CD4-positive, alpha-beta T cell (primary cell): ENCODE measurements around the gene RNF213. TPM values are rescaled to one million over a fixed set of nuclear protein-coding genes. Genes with fewer than 3 reads are reported as not detected.
A peak's percentile ranks its signal among the peaks of the same experiment; 100 is the strongest.

ENCODE experiments used
- ATAC-seq: fragments of 200-7000 bp; cut with Tn5 transposase; one replicate; pipeline ENCODE4 v1.10.0; 2022; ENCODE audit warnings: mild to moderate bottlenecking; ENCODE audit not compliant: poor library complexity
- CTCF ChIA-PET: fragments of 350-600 bp; sonication (Branson Sonifier 250); formaldehyde crosslinking; loops from one replicate; lab custom pipeline; 2021; ENCODE audit warnings: antibody characterized with exemption, inconsistent platforms; lab: Charles Lee
- POLR2A ChIA-PET: fragments of 350-600 bp; sonication (Branson Sonifier 250); formaldehyde crosslinking; loops from one replicate; lab custom pipeline; 2021; ENCODE audit warnings: antibody characterized with exemption, inconsistent platforms; lab: Charles Lee
- DNase-seq, 14 experiments: peaks; one replicate each; pipeline ENCODE4 v3.0.0-alpha.2; 2013 to 2020; ENCODE audit warnings: mixed read lengths in 2 of 14
- H3K27ac ChIP-seq, 2 donors: one replicate each; pipeline versions ENCODE4 v1.5.1 to v1.7.0; 2013; ENCODE audit warnings: low read length in 2 of 2, low read depth in 1 of 2, mild to moderate bottlenecking in 1 of 2
- H3K27me3 ChIP-seq, 2 experiments: 1 replicate in 1 of 2; 2 replicates in 1 of 2; pipeline versions ENCODE4 v1.6.1 to v1.7.0; 2013; ENCODE audit warnings: low read length in 2 of 2, control low read depth in 1 of 2, mild to moderate bottlenecking in 1 of 2, moderate library complexity in 1 of 2; ENCODE audit not compliant: insufficient read depth in 2 of 2, control insufficient read depth in 1 of 2
- H3K36me3 ChIP-seq: one replicate; pipeline ENCODE4 v1.6.1; 2013; ENCODE audit warnings: low read length, control low read depth; ENCODE audit not compliant: insufficient read depth
- H3K4me1 ChIP-seq: one replicate; pipeline ENCODE4 v1.6.1; 2013; ENCODE audit warnings: low read length, control low read depth; ENCODE audit not compliant: insufficient read depth
- H3K4me3 ChIP-seq: one replicate; pipeline ENCODE4 v1.5.1; 2013; ENCODE audit warnings: mild to moderate bottlenecking, low read length, moderate library complexity
- H3K9me3 ChIP-seq, 2 experiments: 1 replicate in 1 of 2; 2 replicates in 1 of 2; pipeline versions ENCODE4 v1.6.1 to v1.7.0; 2013; ENCODE audit warnings: low read length in 2 of 2, mild to moderate bottlenecking in 2 of 2, control low read depth in 1 of 2, moderate library complexity in 1 of 2; ENCODE audit not compliant: control insufficient read depth in 1 of 2, insufficient read depth in 1 of 2
- H3K27ac Mint-ChIP-seq: one replicate; pipeline ENCODE4 v1.8.0; 2020; ENCODE audit warnings: mixed read lengths
- H3K27me3 Mint-ChIP-seq: one replicate; pipeline ENCODE4 v1.8.0; 2021; ENCODE audit warnings: mixed read lengths
- H3K36me3 Mint-ChIP-seq: one replicate; pipeline ENCODE4 v1.8.0; 2021; ENCODE audit warnings: low read depth, mixed read lengths
- H3K4me1 Mint-ChIP-seq: one replicate; pipeline ENCODE4 v1.8.0; 2021; ENCODE audit warnings: low read depth, mixed read lengths
- H3K4me3 Mint-ChIP-seq: one replicate; pipeline ENCODE4 v1.8.0; 2020; ENCODE audit warnings: mild to moderate bottlenecking, mixed read lengths
- H3K9me3 Mint-ChIP-seq: one replicate; pipeline ENCODE4 v1.8.0; 2020; ENCODE audit warnings: mixed read lengths
- intact Hi-C, 2 experiments: fragments of 100-400 bp; cut with DNase I in 1 of 2; cut with micrococcal nuclease in 1 of 2; formaldehyde crosslinking; loops; one replicate each; pipeline versions ENCODE4 v1.15.1 to v1.9.0; 2023 to 2025; cut with DNase I, micrococcal nuclease
- total RNA-seq, 174 experiments: library from RNA in 2 of 174; stranded (reverse) in 2 of 174; gene quantifications; one replicate each; pipeline ENCODE4 v1.2.3 and lab custom pipeline; 2021 to 2026
- TF ChIP-seq, protein P1 (sequence below): fragments of 200-600 bp; IDR thresholded peaks from one replicate; pipeline ENCODE4 v1.8.0; 2022; ENCODE audit warnings: antibody characterized with exemption, mild to moderate bottlenecking

RNF213 gene
- total RNA-seq, 2 experiments from 2014 or later, result 290 to 312 TPM

DNA sequence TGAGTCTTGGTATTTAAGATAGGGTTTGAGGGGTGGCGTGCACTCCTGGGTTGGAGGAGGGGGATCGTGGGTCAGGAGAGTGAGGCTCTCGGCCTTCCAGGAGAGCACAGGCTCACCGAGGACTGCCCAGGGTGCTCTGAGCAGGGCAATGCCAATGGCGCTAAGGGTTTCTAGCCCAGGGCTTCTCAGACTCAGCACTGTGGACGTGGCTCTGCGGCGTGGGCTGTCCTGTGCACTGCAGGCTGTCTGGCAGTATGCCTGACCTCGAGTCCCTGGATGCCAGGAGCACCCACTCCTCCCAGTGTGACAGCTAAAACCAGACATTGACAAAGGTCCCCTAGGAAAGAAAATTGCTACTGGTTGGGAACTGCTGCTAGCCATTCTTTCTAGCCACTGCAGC lies 117.1 kb downstream of the RNF213 start:
- ChIA-PET CTCF (no interaction called here), POLR2A (no interaction called here)
- Histone ChIP-seq H3K27ac (no peak overlapping the region), H3K27me3 (no peaks in the 10 kb centered on the region), H3K4me3 (no peak overlapping the region), H3K36me3 (peaks cover 99% of the 10 kb centered on the region), H3K4me1 (no peaks in the 10 kb centered on the region), H3K9me3 (no peaks in the 10 kb centered on the region)
- DNase-seq (peak in 2 of 14 experiments; percentile 11 to 29), ATAC-seq (no peak)
- Mint-ChIP-seq H3K4me1 (no peaks in the 10 kb centered on the region), H3K9me3 (no peaks in the 10 kb centered on the region), H3K27ac (no peak overlapping the region), H3K27me3 (no peaks in the 10 kb centered on the region), H3K36me3 (peaks cover 97% of the 10 kb centered on the region), H3K4me3 (no peak overlapping the region)
- intact Hi-C loops, result loop anchor here in 1 of 2 experiments (5.0 kb wide), 1 partner anchor 80 kb away; no protein-coding TSS in a partner anchor
- TF ChIP-seq, protein P1, sequence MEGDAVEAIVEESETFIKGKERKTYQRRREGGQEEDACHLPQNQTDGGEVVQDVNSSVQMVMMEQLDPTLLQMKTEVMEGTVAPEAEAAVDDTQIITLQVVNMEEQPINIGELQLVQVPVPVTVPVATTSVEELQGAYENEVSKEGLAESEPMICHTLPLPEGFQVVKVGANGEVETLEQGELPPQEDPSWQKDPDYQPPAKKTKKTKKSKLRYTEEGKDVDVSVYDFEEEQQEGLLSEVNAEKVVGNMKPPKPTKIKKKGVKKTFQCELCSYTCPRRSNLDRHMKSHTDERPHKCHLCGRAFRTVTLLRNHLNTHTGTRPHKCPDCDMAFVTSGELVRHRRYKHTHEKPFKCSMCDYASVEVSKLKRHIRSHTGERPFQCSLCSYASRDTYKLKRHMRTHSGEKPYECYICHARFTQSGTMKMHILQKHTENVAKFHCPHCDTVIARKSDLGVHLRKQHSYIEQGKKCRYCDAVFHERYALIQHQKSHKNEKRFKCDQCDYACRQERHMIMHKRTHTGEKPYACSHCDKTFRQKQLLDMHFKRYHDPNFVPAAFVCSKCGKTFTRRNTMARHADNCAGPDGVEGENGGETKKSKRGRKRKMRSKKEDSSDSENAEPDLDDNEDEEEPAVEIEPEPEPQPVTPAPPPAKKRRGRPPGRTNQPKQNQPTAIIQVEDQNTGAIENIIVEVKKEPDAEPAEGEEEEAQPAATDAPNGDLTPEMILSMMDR, result no peak

DNA sequence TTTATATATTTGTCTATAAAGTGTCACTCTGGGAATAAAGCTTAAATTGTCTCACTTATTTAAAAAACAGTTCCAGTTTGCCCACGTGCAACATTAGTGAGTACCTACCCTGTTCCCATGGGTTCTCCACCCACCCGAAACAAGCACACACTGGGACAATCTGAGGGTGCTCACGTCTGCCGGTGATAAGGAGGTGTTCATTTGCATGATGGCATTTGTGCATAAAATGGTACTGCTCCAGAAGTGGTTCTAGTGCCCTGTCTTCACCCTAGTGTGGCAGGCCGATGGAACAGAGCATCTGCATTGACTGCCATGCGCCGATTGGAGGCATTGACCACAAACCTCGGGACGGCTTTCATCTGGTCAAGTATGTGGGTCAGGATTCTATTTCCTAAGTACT lies 118.7 kb downstream of the RNF213 start:
- POLR2A ChIA-PET, result no interaction called here
- Mint-ChIP-seq H3K27me3 (no peaks in the 10 kb centered on the region), H3K27ac (no peak overlapping the region), H3K36me3 (peaks cover 100% of the 10 kb centered on the region), H3K9me3 (no peaks in the 10 kb centered on the region), H3K4me3 (no peak overlapping the region), H3K4me1 (no peaks in the 10 kb centered on the region)
- CTCF ChIA-PET, result no interaction called here
- intact Hi-C loops, result loop anchor here in 1 of 2 experiments (5.0 kb wide), 1 partner anchor 82 kb away; no protein-coding TSS in a partner anchor
- no peaks in the 10 kb centered on the region for H3K27me3 ChIP-seq
- TF ChIP-seq, protein P1, result no peak
- no peak overlapping the region for H3K27ac ChIP-seq
- no peaks in the 10 kb centered on the region for H3K4me1 ChIP-seq
- ATAC-seq (no peak), DNase-seq (peak in 1 of 14 experiments; percentile 9)
- no peak overlapping the region for H3K4me3 ChIP-seq
- no peaks in the 10 kb centered on the region for H3K9me3 ChIP-seq
- H3K36me3 ChIP-seq, result peaks cover 100% of the 10 kb centered on the region

DNA sequence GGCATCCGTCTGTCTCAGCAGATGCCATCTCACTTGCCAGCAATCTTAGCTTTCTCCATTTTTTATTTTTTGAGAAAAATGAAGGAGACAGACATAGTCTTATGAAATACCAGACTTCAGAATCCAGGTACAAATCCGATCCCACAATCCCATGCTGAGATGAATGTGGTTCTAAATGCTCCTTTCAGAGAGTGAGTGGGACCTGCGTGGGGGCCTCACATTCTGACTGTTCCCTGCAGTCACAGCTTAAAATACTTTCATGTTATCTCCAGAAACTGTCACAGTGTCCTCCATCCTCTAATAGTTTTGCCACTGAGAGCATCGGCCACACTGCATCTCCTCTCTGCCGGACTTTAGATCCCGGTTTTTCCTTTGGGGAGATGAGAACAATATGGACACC lies 119.4 kb downstream of the RNF213 start:
- H3K36me3 Mint-ChIP-seq, result peaks cover 100% of the 10 kb centered on the region

More for the DNA sequence above, 119.4 kb downstream of the RNF213 start:
- Mint-ChIP-seq H3K27me3 (no peaks in the 10 kb centered on the region), H3K27ac (no peak overlapping the region), H3K4me1 (no peaks in the 10 kb centered on the region), H3K9me3 (no peaks in the 10 kb centered on the region), H3K4me3 (no peak overlapping the region)
- intact Hi-C loops, result no loop called here
- peaks cover 100% of the 10 kb centered on the region for H3K36me3 ChIP-seq
- H3K27me3 ChIP-seq, result no peaks in the 10 kb centered on the region
- no peak for ATAC-seq
- H3K4me1 ChIP-seq, result no peaks in the 10 kb centered on the region
- CTCF ChIA-PET, result no interaction called here
- H3K4me3 ChIP-seq, result no peak overlapping the region
- DNase-seq, result no peak
- no peak overlapping the region for H3K27ac ChIP-seq
- H3K9me3 ChIP-seq, result no peaks in the 10 kb centered on the region
- TF ChIP-seq, protein P1, result no peak
- POLR2A ChIA-PET, result no interaction called here
